IPS-18a (cell line): Measurements from ENCODE around the gene ATG7.

Source experiments
- H3K27ac ChIP-seq: one replicate; pipeline ENCODE4 v1.5.1; 2013; ENCODE audit warnings: low read length
- H3K27me3 ChIP-seq: one replicate; pipeline ENCODE4 v1.6.1; 2013; ENCODE audit warnings: mild to moderate bottlenecking, low read length; ENCODE audit not compliant: control insufficient read depth, insufficient read depth
- H3K36me3 ChIP-seq: one replicate; pipeline ENCODE4 v1.6.1; 2013; ENCODE audit warnings: low read depth, low read length; ENCODE audit not compliant: control insufficient read depth
- H3K4me1 ChIP-seq: one replicate; pipeline ENCODE4 v1.6.1; 2013; ENCODE audit warnings: low read depth, low read length; ENCODE audit not compliant: control insufficient read depth
- H3K4me3 ChIP-seq: one replicate; pipeline ENCODE4 v1.5.1; 2013; ENCODE audit warnings: low read length
- H3K9ac ChIP-seq: one replicate; pipeline ENCODE4 v1.6.1; 2013; ENCODE audit warnings: mild to moderate bottlenecking, low read length, moderate library complexity
- H3K9me3 ChIP-seq: one replicate; pipeline ENCODE4 v1.6.1; 2013; ENCODE audit warnings: low read depth, low read length; ENCODE audit not compliant: control insufficient read depth

Gene ATG7

DNA sequence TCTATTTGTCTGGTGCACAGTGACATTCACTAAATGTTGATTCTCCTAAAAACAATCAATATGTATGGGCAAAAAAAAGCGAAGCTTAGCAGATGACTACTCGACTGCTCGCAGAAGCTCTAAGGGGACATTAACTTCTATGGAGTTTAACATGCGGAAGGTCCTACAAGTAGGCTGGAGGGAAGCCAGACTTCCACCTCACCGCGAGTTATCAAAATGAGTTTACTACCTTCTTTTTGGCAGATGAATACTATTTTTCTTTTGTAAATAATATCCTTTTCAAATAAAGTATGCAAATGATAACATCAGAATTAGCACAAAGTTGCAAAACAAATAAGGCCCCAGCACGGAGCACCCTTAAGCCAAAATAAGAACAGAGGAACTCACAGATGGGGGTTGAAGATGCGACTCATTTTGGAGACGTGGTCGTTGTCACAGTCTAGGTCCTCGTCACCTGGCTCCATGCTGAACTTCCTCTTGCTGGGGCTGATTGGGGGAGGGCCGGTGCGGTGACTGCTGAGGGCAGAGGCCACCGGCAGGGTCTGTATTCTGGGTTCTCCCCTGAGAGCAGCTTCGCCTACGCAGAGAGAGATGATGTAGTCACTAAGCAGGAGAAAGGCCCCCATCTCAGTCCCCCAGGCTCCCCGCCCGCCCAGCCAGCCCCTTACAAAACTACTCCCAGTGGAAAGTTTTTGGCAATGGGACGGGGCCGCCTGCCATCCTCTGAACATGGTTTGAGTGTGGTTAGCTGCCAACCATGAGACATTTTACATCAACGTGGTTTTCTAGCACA lies 329.4 kb downstream of the ATG7 start:
- Histone ChIP-seq H3K27ac (no peak overlapping the region), H3K27me3 (no peaks in the 10 kb centered on the region), H3K4me1 (peaks cover 51% of the 10 kb centered on the region), H3K4me3 (no peak overlapping the region), H3K9me3 (no peaks in the 10 kb centered on the region), H3K9ac (no peak overlapping the region), H3K36me3 (no peaks in the 10 kb centered on the region)

DNA sequence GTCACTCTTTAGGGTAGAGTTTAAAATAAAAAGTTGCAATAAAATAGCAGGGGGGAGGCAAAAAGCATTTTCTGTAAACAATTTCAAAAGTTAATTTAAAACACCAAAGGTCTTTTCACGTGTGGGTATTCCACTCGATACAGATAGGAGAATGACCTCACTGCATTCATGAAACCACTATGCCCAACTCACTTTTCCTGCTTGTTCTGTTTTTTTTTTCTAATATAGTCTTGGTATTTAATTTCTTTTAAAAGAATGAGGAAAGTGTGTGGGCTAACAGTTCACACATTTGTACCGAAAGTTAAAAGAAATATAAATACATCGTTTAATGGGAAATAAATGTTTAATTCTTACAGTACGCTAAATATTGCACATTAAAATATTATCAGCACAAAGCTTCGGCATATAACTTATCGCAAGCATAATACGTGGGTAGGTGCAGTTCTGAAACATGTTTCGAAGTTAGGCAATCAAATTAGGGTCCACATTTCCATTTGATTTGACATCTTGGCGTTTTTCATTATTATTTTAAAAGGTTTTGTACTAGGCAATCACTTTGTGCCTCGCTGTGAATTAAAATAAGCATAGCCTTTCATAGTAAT lies 330.1 kb downstream of the ATG7 start:
- Histone ChIP-seq H3K9me3 (no peaks in the 10 kb centered on the region), H3K4me3 (no peak overlapping the region), H3K27ac (no peak overlapping the region), H3K27me3 (no peaks in the 10 kb centered on the region), H3K36me3 (no peaks in the 10 kb centered on the region), H3K9ac (no peak overlapping the region), H3K4me1 (peaks cover 51% of the 10 kb centered on the region)

DNA sequence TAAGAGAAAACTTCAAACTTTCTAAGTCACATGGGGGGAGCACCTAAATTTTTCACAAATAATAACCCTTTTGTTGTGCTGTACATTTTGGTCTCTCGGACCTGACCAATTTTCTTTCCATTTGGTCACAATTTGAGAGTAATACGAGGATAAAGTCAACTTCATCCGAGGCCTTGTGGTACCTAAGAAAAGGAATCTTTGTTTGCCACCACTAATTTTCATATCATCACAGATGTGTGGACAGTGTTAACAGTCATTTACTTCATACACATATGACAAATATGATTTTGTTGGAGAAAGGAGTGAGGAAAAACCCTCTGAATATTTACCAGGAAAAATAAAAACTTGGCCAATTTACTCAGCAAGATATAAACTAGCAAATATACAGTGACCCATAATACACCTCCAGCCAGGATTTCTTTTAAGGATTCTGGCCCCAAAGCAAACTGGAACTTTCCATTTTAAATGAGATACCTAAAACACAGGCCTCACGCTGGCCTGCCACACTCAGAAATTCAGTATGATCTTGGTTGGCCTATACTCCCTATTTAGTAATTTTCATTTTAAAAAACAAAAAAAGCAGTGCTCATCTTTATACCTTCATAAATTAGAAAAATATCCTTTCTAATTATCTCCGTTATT lies 330.8 kb downstream of the ATG7 start:
- Histone ChIP-seq H3K27ac (no peak overlapping the region), H3K9ac (no peak overlapping the region), H3K4me1 (peaks cover 51% of the 10 kb centered on the region), H3K9me3 (no peaks in the 10 kb centered on the region), H3K36me3 (no peaks in the 10 kb centered on the region), H3K27me3 (no peaks in the 10 kb centered on the region), H3K4me3 (no peak overlapping the region)

DNA sequence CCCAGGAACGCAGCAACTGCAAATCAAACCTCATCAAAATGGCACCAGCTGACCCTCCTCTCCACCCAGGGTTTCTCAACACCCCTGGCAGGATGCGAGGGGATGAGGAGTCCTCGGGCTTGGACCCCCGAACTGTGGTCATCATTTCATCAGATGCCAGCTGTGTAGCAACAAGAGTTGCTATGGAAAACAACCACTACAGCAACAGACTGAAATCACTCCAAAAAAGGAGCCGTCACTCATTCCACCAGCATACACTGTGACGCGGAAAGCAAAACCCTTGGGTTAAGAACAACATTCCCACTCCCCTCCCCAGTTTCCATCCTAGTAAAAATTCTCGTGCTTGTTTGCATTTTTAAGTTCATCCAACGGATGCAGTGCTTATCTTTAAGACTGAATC lies 331.4 kb downstream of the ATG7 start:
- Histone ChIP-seq H3K36me3 (no peaks in the 10 kb centered on the region), H3K4me3 (no peak overlapping the region), H3K27ac (no peak overlapping the region), H3K9me3 (no peaks in the 10 kb centered on the region), H3K4me1 (peaks cover 51% of the 10 kb centered on the region), H3K9ac (no peak overlapping the region), H3K27me3 (no peaks in the 10 kb centered on the region)

DNA sequence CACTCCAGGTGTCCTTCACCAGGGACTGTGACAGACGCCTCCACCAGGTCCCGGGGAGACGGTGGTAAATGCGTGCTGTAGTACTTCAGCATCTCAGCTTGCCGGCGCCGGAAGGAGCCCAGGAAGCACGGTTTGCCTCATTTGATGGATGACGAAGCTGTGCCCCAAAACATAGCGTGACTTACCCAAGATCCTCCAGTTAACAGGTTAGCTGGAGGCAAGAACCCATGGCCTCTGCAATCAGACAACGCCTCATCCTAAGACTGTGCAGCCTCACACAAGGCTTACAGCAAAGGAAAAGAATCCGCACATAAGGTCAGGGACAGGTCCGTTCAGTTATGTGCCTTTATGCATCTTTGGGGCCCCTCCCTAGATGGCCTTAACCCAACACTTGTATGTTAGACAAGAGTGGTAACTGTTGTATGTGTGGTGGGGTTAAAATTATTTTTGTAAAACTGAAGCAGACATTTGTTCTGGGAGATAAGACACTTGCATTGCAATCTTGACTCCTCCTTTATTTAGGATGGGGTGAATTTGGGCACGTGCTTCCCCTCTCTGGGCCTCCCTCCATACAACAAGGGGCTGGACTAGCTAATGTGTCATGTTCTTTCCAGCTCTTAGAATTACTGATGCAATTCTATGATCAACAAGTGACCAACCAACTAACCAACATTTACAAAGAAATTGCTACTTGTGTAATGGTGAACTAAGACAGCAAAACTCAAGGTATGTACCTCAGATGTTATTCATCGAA lies 332.1 kb downstream of the ATG7 start:
- H3K9me3 ChIP-seq, result no peaks in the 10 kb centered on the region
- H3K9ac ChIP-seq, result no peak overlapping the region
- no peaks in the 10 kb centered on the region for H3K36me3 ChIP-seq
- no peak overlapping the region for H3K4me3 ChIP-seq
- no peak overlapping the region for H3K27ac ChIP-seq
- no peaks in the 10 kb centered on the region for H3K27me3 ChIP-seq
- H3K4me1 ChIP-seq, result peaks cover 51% of the 10 kb centered on the region

DNA sequence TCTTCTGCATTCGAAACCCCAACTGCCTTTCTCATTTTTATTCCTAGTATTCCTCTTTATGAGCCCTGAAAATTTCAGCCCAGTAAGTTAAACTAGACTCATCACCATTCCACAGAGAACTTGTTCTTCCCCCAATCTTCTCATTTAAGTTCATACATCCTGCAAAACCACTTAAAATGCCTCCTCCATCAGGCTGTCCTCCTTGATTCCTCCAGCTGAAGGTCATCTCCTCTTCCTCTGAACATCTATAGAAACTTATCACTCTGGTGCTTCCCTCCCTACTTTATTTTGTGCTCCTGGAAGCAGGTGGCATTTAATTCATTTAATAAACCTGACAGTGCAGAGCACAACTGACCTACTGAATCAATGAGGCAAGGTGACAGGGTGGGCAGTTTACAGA lies 333.2 kb downstream of the ATG7 start:
- Histone ChIP-seq H3K9ac (no peak overlapping the region), H3K4me3 (no peak overlapping the region), H3K4me1 (peaks cover 47% of the 10 kb centered on the region), H3K36me3 (no peaks in the 10 kb centered on the region), H3K9me3 (no peaks in the 10 kb centered on the region), H3K27me3 (no peaks in the 10 kb centered on the region), H3K27ac (no peak overlapping the region)

DNA sequence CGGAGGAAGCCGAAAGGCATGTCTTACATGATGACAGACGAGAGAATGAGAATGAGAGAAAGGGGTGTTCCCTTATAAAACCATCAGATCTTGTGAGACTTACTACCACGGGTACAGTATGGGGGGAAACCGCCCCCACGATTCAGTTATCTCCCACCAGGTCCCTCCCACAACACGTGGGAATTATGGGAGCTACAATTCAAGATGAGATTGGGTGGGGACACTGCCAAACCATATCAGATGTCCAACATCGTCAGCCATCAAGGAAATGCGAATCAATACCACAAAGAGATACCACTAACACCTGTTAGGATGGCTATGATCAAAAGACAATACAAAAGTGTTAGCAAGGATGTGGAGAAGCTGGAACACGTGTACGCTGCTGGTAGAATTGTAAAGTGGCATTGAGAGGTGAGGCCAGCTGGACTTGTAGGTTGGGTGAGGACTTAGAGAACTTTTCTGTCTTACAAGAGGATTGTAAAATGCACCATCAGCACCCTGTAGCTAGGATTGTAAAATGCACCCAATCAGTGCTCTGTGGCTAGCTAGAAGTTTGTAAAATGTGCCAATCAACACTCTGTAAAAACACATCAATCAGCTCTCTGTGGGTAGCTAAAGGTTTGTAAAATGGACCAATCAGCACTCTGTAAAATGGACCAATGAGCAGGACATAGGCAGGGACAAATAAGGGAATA lies 334.0 kb downstream of the ATG7 start:
- Histone ChIP-seq H3K4me1 (peaks cover 47% of the 10 kb centered on the region), H3K4me3 (no peak overlapping the region), H3K9ac (no peak overlapping the region), H3K9me3 (no peaks in the 10 kb centered on the region), H3K36me3 (no peaks in the 10 kb centered on the region), H3K27me3 (no peaks in the 10 kb centered on the region), H3K27ac (no peak overlapping the region)

DNA sequence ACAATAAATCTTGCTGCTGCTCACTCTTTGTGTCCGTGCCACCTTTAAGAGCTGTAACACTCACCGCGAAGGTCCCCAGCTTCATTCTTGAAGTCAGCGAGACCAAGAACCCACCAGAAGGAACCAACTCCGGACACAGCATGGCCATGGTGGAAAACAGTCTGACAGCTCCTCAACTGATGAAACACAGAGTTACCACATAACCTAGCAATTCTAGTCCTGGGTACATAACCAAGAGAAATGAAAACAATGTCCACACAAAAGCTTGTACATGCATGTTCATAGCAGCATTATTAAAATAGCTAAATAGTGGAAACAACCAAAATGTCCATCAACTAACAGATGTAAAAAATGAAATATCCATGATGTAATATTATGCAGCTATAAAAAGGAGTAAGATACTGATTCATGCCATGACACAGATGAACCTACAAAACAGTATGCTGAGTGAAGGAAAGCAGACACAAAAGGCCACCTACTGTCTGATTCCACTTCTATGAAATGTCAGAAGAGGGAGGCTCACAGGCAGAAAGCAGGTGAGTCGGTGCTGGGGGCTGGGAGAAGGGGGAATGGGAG lies 334.8 kb downstream of the ATG7 start:
- Histone ChIP-seq H3K9me3 (no peaks in the 10 kb centered on the region), H3K4me3 (no peak overlapping the region), H3K4me1 (peaks cover 46% of the 10 kb centered on the region), H3K27ac (no peak overlapping the region), H3K36me3 (no peaks in the 10 kb centered on the region), H3K9ac (no peak overlapping the region), H3K27me3 (no peaks in the 10 kb centered on the region)
